ENCODE results near the gene UGGT2. TPM values are rescaled to one million over a fixed set of nuclear protein-coding genes. Genes with fewer than 3 reads are reported as not detected.

Gene UGGT2, protein sequence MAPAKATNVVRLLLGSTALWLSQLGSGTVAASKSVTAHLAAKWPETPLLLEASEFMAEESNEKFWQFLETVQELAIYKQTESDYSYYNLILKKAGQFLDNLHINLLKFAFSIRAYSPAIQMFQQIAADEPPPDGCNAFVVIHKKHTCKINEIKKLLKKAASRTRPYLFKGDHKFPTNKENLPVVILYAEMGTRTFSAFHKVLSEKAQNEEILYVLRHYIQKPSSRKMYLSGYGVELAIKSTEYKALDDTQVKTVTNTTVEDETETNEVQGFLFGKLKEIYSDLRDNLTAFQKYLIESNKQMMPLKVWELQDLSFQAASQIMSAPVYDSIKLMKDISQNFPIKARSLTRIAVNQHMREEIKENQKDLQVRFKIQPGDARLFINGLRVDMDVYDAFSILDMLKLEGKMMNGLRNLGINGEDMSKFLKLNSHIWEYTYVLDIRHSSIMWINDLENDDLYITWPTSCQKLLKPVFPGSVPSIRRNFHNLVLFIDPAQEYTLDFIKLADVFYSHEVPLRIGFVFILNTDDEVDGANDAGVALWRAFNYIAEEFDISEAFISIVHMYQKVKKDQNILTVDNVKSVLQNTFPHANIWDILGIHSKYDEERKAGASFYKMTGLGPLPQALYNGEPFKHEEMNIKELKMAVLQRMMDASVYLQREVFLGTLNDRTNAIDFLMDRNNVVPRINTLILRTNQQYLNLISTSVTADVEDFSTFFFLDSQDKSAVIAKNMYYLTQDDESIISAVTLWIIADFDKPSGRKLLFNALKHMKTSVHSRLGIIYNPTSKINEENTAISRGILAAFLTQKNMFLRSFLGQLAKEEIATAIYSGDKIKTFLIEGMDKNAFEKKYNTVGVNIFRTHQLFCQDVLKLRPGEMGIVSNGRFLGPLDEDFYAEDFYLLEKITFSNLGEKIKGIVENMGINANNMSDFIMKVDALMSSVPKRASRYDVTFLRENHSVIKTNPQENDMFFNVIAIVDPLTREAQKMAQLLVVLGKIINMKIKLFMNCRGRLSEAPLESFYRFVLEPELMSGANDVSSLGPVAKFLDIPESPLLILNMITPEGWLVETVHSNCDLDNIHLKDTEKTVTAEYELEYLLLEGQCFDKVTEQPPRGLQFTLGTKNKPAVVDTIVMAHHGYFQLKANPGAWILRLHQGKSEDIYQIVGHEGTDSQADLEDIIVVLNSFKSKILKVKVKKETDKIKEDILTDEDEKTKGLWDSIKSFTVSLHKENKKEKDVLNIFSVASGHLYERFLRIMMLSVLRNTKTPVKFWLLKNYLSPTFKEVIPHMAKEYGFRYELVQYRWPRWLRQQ (N-terminal part only)
- total RNA-seq: under 1 TPM in 1 of 2 experiments, not detected in 1; 0.16 TPM

DNA sequence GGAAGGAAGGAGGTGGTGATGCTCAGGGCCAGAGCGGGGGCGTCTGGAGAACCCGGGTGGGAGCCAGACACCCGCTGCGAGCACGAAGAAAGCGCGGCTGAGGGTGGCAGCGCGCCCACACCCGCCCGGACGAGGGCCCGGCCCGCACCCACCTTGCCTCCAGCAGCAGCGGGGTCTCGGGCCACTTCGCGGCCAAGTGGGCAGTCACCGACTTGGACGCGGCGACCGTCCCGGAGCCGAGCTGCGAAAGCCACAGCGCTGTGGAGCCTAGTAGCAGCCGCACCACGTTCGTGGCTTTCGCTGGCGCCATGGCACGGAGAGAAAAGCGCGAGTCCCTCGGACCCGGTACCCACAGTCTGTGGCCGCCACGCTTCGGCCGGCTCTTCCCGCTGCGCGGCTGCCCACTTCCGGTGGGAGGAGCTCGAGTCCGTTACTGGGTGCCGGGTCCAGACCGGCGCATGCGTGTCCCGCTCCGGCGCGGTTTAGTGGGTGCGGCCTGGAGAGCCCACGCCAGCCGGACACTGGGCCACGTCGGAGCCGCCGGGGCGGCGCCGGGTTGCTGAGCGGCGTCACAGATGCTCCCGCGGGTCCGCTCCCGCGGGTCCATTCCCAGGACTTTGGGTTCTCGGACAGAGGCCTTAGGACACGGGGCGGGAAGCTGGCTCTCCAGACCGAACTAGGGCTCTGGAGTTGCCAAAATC lies at the start of gene UGGT2:
Gene UGGT2 (minus strand): TSS at position 399 of the 701 bp plus-strand sequence. CDS start 89 bp downstream, at position 310.
- peak within 1 kb of the TSS; percentile 56 for H3K4me3 Mint-ChIP-seq
- no peak within 1 kb of the TSS for H3K27ac Mint-ChIP-seq
- peaks cover 3% of the 10 kb centered on the region for H3K9me3 Mint-ChIP-seq
- H3K4me1 Mint-ChIP-seq: peaks cover 7% of the 10 kb centered on the region
- H3K36me3 Mint-ChIP-seq: peaks cover 2% of the 10 kb centered on the region
- peaks cover 62% of the 10 kb centered on the region for H3K27me3 Mint-ChIP-seq
- peak; percentile 4 for DNase-seq

DNA sequence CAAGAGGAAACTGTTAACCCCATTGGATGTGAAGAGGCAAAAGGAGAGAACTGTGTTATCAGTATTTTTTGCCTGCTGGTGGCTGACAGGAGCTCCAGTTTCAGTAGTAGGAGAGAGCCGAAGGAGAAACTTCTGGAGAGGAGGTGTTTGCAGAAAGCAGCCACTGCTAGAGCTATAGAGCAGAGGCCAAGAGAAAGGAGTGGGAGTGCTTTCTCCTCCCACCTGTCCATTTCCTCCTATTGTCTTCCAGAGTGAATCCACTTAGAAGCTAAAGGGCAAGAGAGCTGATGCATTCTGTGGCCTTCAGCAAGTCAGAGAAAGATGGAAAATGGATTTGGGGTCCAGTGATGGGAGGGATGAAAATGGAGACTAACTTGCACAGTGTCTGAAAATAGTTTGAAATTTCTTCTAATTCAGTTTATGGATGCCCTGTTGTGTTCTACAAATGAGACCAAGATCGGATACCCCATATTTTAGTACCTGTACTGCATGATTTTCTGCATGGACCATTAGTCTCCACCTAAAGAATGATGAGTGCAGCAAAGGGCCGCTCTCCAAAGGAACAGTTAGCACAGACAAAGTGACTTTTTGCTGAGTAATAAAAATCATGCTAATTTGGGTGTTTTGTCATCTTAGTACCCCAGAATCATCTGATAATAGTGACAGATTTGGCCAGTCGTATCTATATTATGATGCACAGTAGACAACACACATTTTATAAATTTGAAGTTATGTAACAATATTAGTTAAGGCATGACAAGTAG lies 47.4 kb upstream of the UGGT2 start:
- Mint-ChIP-seq H3K27ac (no peak overlapping the region), H3K9me3 (no peaks in the 10 kb centered on the region), H3K36me3 (no peaks in the 10 kb centered on the region), H3K4me1 (no peaks in the 10 kb centered on the region), H3K27me3 (peaks cover 7% of the 10 kb centered on the region), H3K4me3 (no peak overlapping the region)
- DNase-seq: no peak

DNA sequence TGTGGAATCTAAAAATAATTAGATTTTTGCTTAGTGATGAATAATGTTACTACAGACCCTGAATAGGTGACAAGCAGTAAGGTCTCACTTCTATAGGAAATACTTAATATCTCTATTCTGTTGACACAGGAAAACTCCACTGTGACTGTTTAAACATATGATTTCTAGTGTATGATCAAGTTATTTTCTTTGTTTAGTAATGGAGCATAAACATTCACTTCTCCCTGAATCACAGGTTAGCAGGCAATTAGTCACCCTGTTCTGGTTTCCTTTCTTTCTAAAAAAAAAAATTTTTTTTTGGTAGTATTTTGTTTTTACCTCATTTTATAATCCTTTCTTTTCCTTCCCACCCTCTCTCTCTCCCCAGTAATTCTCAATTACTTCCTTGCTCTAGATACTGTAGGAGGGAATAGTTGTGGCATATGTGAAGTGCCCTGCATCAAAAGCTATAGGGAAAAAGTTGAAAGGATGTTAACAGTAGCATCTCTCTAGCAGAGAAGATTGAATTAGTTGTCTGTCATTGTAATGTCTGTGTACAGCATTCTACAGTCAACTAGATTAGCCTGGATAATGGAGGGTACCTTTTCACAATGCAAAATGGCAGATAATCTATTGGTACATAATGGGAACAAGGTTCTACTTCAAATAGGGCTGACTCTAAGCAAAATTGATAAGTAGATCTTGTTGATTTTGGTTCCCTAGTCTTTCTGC lies 40.2 kb upstream of the UGGT2 start:
- no peaks in the 10 kb centered on the region for H3K9me3 Mint-ChIP-seq
- no peaks in the 10 kb centered on the region for H3K36me3 Mint-ChIP-seq
- H3K27ac Mint-ChIP-seq: no peak overlapping the region
- H3K4me1 Mint-ChIP-seq: peaks cover 1% of the 10 kb centered on the region
- no peak for DNase-seq
- H3K4me3 Mint-ChIP-seq: no peak overlapping the region
- peaks cover 52% of the 10 kb centered on the region for H3K27me3 Mint-ChIP-seq

GRCh38 chr13:96091164-96092117 lies 38.2 kb upstream of the UGGT2 start:
- H3K9me3 Mint-ChIP-seq: no peaks in the 10 kb centered on the region
- H3K36me3 Mint-ChIP-seq: no peaks in the 10 kb centered on the region
- H3K4me1 Mint-ChIP-seq: peaks cover 1% of the 10 kb centered on the region
- H3K27ac Mint-ChIP-seq: no peak overlapping the region
- H3K27me3 Mint-ChIP-seq: peaks cover 64% of the 10 kb centered on the region
- H3K4me3 Mint-ChIP-seq: no peak overlapping the region
- no peak for DNase-seq

- DNase-seq: peak; percentile 11
- Mint-ChIP-seq H3K4me3 (no peak overlapping the region), H3K27me3 (peaks cover 63% of the 10 kb centered on the region), H3K4me1 (peaks cover 1% of the 10 kb centered on the region), H3K9me3 (no peaks in the 10 kb centered on the region), H3K36me3 (no peaks in the 10 kb centered on the region), H3K27ac (no peak overlapping the region)
These were observed 37.3 kb upstream of the UGGT2 start for GRCh38 chr13:96090240-96091101.

- Mint-ChIP-seq H3K27me3 (peaks cover 60% of the 10 kb centered on the region), H3K4me3 (no peak within 1 kb of the TSS), H3K4me1 (peaks cover 1% of the 10 kb centered on the region), H3K27ac (no peak within 1 kb of the TSS), H3K9me3 (no peaks in the 10 kb centered on the region), H3K36me3 (no peaks in the 10 kb centered on the region)
- no peak for DNase-seq
These were observed 36.6 kb upstream of the UGGT2 start, which contains the start of gene HS6ST3 for GRCh38 chr13:96089749-96090239. TSS of gene HS6ST3 (plus strand) at chr13:96090107.

DNA sequence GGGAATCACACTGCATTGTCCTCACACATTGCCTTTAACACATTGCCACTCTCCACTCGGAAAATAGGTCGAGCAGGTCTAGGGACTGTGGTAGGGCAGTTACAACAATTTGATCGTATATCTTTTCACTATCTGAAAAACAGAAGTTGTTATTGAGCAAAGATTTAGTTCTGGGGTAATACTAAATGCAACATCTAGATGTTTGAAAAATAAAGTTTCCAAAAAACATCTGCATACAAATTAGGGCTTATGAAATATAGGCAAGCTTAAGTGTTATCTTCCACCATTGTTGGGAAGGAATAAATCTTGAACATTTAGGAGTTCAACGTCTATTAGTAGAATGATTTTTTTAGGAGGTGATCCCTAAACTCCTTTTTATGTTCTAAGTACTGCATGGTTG lies 35.9 kb upstream of the UGGT2 start:
- H3K36me3 Mint-ChIP-seq: no peaks in the 10 kb centered on the region
- H3K9me3 Mint-ChIP-seq: no peaks in the 10 kb centered on the region
- H3K4me1 Mint-ChIP-seq: peaks cover 1% of the 10 kb centered on the region
- H3K27me3 Mint-ChIP-seq: peaks cover 54% of the 10 kb centered on the region
- DNase-seq: no peak
- H3K27ac Mint-ChIP-seq: no peak overlapping the region
- no peak overlapping the region for H3K4me3 Mint-ChIP-seq

DNA sequence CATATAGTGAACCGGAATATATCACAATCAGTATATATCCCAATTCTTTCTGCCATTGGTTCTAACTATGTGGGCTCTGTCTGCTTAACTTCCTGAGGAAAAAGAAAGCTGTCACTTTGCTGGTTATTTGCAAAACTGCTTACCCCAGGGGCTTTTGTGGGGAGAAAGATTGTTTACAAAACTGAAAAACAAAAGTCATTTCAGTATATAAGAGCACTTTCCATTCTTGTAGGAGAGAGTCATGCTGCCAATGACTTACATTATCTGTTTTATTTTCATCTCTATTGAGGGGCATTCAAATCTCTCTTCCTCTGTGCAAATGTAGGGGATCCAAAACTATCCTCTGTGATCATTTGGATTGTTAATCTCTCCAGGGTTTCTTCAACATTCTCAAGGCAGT lies 33.5 kb upstream of the UGGT2 start:
- Mint-ChIP-seq H3K27ac (no peak overlapping the region), H3K27me3 (peaks cover 36% of the 10 kb centered on the region), H3K36me3 (no peaks in the 10 kb centered on the region), H3K4me1 (peaks cover 1% of the 10 kb centered on the region), H3K9me3 (no peaks in the 10 kb centered on the region), H3K4me3 (no peak overlapping the region)
- DNase-seq: no peak

DNA sequence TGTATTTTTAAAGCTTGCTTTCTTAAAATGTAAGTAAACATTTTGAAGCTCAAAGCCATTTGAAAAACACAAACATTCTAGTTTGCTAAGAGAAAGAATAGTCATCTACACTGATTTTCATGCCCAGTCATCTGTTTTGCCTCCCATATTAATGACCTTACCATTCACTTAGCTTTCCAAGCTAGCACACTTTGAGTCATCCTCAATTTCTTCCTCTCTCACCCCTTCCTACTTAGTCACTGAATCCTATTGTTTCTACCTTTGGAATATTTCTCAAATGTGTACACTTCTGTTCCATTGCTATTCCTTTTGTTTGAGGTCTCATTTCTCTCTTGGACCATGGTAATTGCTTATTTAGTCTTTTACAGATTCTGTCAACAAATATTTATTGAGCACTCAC lies 29.4 kb upstream of the UGGT2 start:
- peaks cover 3% of the 10 kb centered on the region for H3K9me3 Mint-ChIP-seq
- H3K4me3 Mint-ChIP-seq: no peak overlapping the region
- no peak overlapping the region for H3K27ac Mint-ChIP-seq
- H3K4me1 Mint-ChIP-seq: no peaks in the 10 kb centered on the region
- no peak for DNase-seq
- H3K27me3 Mint-ChIP-seq: peaks cover 11% of the 10 kb centered on the region
- H3K36me3 Mint-ChIP-seq: no peaks in the 10 kb centered on the region

DNA sequence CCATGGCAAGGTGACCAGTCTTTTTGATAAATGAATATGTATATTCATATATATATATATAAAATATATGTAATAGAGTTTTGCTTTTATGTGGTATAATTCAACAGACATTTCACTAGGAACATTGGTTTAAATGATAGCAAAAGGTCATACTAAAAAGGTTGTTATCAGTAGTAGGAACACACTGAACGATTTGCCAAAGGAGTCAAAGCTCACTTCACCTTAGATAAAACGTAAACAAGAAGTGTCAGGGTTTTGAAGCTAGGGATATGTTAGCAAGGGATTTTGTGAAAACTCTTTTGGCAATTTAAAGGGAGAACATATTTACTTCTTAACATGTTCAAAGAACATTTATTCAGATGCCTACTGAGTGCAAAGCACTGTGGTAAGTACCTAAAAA lies 28.7 kb upstream of the UGGT2 start:
- no peak overlapping the region for H3K4me3 Mint-ChIP-seq

GRCh38 chr13:96080676-96081075 lies 27.5 kb upstream of the UGGT2 start:
- Mint-ChIP-seq H3K4me1 (no peaks in the 10 kb centered on the region), H3K9me3 (peaks cover 3% of the 10 kb centered on the region), H3K27ac (no peak overlapping the region), H3K27me3 (peaks cover 3% of the 10 kb centered on the region), H3K36me3 (no peaks in the 10 kb centered on the region), H3K4me3 (no peak overlapping the region)
- DNase-seq: no peak

More for the DNA sequence above, 28.7 kb upstream of the UGGT2 start:
- Mint-ChIP-seq H3K27ac (no peak overlapping the region), H3K9me3 (peaks cover 3% of the 10 kb centered on the region), H3K27me3 (peaks cover 8% of the 10 kb centered on the region), H3K36me3 (no peaks in the 10 kb centered on the region), H3K4me1 (no peaks in the 10 kb centered on the region)
- no peak for DNase-seq

Data from activated naive CD8-positive, alpha-beta T cell treated with anti-CD3 and anti-CD28 coated beads for 36 hours (primary cell).